Endothelial cell of umbilical vein (primary cell): ENCODE data around the gene RPL35.

Experiments used
- GATA2 ChIP-seq: IDR thresholded peaks from 2 replicates; pipeline ENCODE4 v1.7.0; 2011; ENCODE audit warnings: low read depth, mild to moderate bottlenecking, moderate library complexity, mixed read lengths, low read length; ENCODE audit not compliant: insufficient read length, insufficient read depth
- POLR2A ChIP-seq: IDR thresholded peaks from 2 replicates; pipeline ENCODE4 v1.6.1; 2012; ENCODE audit warnings: low read depth, mild to moderate bottlenecking, control low read depth, low read length
- TF ChIP-seq, protein P1 (sequence below), 2 donors: IDR thresholded peaks; 1 replicate in 1 of 2; 2 replicates in 1 of 2; pipeline ENCODE4 v1.5.1; 2011; ENCODE audit warnings: low read length in 2 of 2, mild to moderate bottlenecking in 2 of 2, moderate library complexity in 2 of 2, control low read depth in 1 of 2, inconsistent platforms in 1 of 2, low read depth in 1 of 2; ENCODE audit not compliant: insufficient read depth in 1 of 2; ENCODE audit errors: extremely low read depth in 1 of 2

DNA sequence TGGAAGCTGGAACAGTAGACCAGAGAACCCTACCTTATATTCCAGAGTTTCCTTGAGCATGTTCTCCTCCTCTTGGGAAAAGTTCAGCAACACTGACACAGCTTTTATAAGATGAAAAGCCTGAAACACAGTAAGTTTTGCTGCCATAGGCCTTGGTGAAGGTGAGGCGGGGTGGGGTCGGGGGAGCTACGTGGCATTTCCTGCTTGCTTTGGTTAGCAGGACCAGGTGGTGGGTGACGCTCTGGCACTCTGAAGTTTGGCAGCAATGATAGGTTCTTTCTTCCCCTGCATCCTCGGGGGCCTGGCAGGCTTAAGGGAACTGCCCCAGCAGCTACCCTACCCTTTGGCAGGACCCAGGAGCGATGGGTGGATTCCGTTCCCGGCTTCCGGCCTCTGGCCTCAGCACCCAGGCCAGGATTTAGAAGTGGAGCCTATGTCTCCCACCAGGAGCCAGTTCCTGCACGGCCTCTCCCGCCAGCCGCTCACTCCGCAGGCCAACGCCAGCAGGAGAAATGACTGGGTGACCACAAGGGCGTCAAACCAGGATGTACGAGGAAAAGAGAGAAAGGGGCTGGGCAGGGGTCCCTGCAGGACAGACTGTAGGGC, 19.5 kb upstream of the RPL35 start:
- TF ChIP-seq, protein P1, sequence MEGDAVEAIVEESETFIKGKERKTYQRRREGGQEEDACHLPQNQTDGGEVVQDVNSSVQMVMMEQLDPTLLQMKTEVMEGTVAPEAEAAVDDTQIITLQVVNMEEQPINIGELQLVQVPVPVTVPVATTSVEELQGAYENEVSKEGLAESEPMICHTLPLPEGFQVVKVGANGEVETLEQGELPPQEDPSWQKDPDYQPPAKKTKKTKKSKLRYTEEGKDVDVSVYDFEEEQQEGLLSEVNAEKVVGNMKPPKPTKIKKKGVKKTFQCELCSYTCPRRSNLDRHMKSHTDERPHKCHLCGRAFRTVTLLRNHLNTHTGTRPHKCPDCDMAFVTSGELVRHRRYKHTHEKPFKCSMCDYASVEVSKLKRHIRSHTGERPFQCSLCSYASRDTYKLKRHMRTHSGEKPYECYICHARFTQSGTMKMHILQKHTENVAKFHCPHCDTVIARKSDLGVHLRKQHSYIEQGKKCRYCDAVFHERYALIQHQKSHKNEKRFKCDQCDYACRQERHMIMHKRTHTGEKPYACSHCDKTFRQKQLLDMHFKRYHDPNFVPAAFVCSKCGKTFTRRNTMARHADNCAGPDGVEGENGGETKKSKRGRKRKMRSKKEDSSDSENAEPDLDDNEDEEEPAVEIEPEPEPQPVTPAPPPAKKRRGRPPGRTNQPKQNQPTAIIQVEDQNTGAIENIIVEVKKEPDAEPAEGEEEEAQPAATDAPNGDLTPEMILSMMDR (IDR thresholded peaks at IDR 0.05; ENCODE audit: extremely low read depth in 1 of 2, insufficient read depth in 1 of 2, low read depth in 1 of 2, low read length in 2 of 2): no peak
- TF ChIP-seq GATA2 (no peak), POLR2A (no peak)
